Measurements from ENCODE around the gene KLHL22. TPM values are rescaled to one million over a fixed set of nuclear protein-coding genes. Genes with fewer than 3 reads are reported as not detected.

KLHL22 gene
- total RNA-seq, result 11.0 and 21.2 TPM in 2 replicates

DNA sequence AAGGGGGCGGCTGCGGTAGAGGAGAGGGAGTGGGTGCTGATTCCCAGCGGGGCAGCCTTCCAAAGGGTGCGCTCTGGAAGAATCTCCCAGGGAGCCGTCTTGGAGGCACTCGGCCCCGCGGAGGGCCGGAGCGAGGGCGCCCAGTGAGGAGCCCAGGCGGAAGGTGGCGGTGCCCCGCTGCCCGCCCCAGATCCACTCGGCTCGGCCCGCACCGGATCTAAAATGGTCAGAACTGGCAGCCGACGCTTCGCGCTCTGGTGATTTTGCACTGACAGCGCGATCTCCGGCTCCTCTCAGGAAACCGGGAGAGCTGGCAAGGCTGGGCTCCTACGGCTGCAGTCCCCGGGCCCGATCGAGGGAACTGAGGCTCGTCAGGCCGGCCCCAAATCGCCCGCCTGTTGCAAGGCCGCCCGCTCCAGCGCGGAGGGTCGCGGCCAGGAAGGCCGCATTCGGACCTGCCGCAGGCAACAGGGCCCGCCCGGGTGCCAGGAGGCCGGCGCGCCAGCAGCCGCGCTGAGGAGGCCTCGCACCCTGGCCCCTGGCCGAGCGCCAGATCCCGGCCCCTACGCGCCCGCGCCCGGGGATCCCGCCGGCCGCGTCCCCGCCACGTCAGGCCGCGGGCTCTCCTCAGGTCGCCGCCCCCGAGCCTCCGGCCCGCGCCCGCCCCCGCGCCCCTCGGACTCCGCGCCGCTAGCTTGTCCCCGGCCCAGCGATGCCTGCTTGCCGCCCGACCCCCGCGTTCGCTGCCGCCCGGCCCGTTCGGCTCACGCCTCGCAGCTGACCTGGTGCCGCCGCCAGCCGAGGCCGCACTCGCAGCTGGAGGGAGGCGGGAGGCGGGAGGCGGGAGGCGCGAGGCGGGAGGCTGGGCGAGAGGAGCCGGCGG lies at the start of gene KLHL22:
TSS of gene KLHL22 (minus strand) at position 818 of the 883 bp plus-strand sequence. CDS start 6,584 bp downstream, outside the sequence.

DNA sequence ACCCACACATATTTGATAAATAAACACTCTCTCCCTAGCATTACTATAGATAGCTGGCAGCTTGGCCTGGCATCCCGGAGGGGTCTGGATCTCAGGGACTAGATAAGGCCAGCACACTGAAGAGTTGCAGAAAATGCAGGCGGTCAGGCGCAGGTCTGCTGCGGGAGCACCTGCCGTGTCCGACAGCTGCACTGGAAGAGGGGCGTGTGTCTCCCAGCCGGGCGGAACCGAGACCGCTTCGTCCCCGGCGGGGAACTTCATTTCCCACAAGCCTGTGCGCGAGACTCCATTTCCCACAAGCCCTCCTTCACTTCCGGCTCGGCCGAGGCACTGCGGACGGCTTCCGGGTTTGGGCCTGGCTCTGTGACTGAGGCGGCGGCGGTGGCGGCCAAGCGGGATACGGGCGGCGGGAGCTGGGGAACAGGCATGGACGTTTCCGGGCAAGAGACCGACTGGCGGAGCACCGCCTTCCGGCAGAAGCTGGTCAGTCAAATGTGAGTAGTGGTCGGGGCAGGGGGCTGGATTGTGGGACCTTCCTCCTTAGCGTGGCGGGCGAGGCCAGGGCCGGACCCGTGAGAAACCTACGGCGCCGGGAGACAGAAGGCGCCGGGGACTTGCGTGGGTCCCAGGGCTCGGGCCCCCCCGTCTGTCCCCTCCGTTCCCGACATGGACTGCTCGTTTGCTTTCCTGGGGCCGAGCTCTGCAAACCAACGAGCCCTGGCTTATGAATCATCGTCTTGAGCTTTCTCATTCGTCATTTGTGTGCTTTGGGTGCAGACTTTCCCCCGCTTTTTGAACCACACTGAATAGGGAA lies 11.9 kb upstream of the KLHL22 start, which contains the start of gene MED15:
TSS of gene MED15 (plus strand) at position 358 of the 814 bp plus-strand sequence. CDS start at position 427, 69 bp downstream.

GRCh38 chr22:20437613-20438426 lies 57.8 kb downstream of the KLHL22 start, which contains the start of gene SCARF2:
Gene SCARF2 (minus strand): TSS chr22:20437825. CDS start chr22:20437754, 71 bp downstream.

DNA sequence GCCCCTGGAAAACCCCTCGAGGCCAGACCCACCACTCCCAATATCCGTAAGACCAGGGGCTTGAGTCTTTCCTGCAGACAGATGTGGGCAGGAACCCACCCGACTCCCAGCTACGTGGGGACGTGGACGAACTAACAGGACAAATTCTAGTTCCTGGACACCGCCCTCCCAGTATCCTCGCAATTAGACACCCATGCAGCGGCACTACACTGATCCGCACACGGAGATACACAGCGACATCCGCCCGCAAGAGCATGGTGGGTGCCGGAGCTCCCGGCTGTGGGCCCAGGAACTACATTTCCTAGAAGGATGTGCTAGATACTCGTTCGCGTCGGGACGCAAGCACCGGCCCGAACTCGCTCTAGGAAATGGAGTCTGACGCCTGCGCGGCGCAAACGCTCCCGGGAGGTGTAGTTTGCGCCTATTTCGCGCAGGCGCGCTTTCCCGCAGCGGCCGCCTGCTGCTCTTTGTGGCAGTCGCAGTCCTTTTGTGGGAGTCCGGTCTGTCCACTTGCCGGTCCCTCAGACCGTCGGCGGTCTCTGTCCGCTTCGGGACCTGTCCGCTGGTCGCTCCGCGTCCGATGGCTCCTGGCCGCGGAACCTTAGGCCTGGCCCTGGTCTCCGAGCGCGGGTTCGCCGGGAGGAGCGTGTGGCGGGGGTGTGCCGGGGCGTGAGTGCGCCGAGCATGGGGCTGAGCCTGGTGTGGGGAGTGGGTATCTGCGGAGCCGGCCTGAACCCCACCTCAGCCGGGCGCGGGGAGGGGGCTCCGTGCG lies 101.7 kb downstream of the KLHL22 start, which contains the start of gene ZNF74:
TSS of gene ZNF74 (plus strand) at position 447 of the 772 bp plus-strand sequence. CDS start 478 bp downstream, outside the sequence.

Other genes starting within 250 kb of the KLHL22 start
- gene RTN4R, start 227.5 kb downstream of the KLHL22 start, total RNA-seq, result 0.16 and 1.3 TPM in 2 replicates
- 41.9 and 42.3 TPM in 2 replicates for gene DGCR6L, start 175.7 kb downstream of the KLHL22 start, total RNA-seq
- 6.0 and 16.0 TPM in 2 replicates for gene ZNF74, start 101.6 kb downstream of the KLHL22 start, total RNA-seq
- gene SCARF2, start 58.0 kb downstream of the KLHL22 start, total RNA-seq, result 4.4 and 9.1 TPM in 2 replicates
- 20.4 and 45.9 TPM in 2 replicates for gene MED15, start 11.8 kb upstream of the KLHL22 start, total RNA-seq